Activated T-helper 1 cell treated with anti-CD3 and anti-CD28 coated beads, Interleukin-12 subunit alpha, Interleukin-12 subunit beta, Interleukin-2, Interleukin-4 antibody, amounts not matched to agents 30 ng/mL and 10 ng/mL and 1 ng/mL, durations not matched to agents 14 hours and 24 hours and 36 hours (primary cell): ENCODE measurements around the gene SPACA1. TPM values are rescaled to one million over a fixed set of nuclear protein-coding genes. Genes with fewer than 3 reads are reported as not detected.

ENCODE experiments used
- DNase-seq: peaks from one replicate; pipeline ENCODE4 v3.0.0; 2021; ENCODE audit warnings: low spot score
- H3K27ac Mint-ChIP-seq: one replicate; pipeline ENCODE4 v1.8.0; 2021; ENCODE audit warnings: mild to moderate bottlenecking, mixed read lengths
- H3K27me3 Mint-ChIP-seq: one replicate; pipeline ENCODE4 v1.8.0; 2022; ENCODE audit warnings: mild to moderate bottlenecking, moderate library complexity, mixed read lengths; ENCODE audit not compliant: insufficient read depth
- H3K36me3 Mint-ChIP-seq: one replicate; pipeline ENCODE4 v1.8.0; 2021; ENCODE audit warnings: low read depth, mixed read lengths
- H3K4me1 Mint-ChIP-seq: one replicate; pipeline ENCODE4 v1.8.0; 2021; ENCODE audit warnings: low read depth, mixed read lengths
- H3K4me3 Mint-ChIP-seq: one replicate; pipeline ENCODE4 v1.8.0; 2021; ENCODE audit warnings: mild to moderate bottlenecking, moderate library complexity, mixed read lengths
- H3K9me3 Mint-ChIP-seq: one replicate; pipeline ENCODE4 v1.8.0; 2021; ENCODE audit warnings: mixed read lengths
- intact Hi-C: fragments of 100-400 bp; cut with micrococcal nuclease; formaldehyde crosslinking; loops from one replicate; pipeline ENCODE4 v1.15.1; 2024
- total RNA-seq: library from RNA; stranded (reverse); gene quantifications from 2 replicates; pipeline ENCODE4 v1.2.3, GENCODE V29; 2022

SPACA1 gene
- total RNA-seq, 1 donor from 2014 or later, result not detected

- intact Hi-C loops, result no loop called here
Measured at GRCh38 chr6:88045521-88046136, 2.0 kb upstream of the SPACA1 start.

GRCh38 chr6:88048578-88048977 lies 937 bp downstream of the SPACA1 start:
- Mint-ChIP-seq H3K36me3 (no peaks in the 10 kb centered on the region), H3K4me1 (no peaks in the 10 kb centered on the region), H3K4me3 (no peak overlapping the region), H3K27me3 (peaks cover 7% of the 10 kb centered on the region), H3K27ac (no peak overlapping the region), H3K9me3 (no peaks in the 10 kb centered on the region)
- no peak for DNase-seq
- intact Hi-C loops, result no loop called here

More at GRCh38 chr6:88045521-88046136, 2.0 kb upstream of the SPACA1 start:
- Mint-ChIP-seq H3K27me3 (peaks cover 5% of the 10 kb centered on the region), H3K27ac (no peak overlapping the region), H3K4me3 (no peak overlapping the region), H3K9me3 (no peaks in the 10 kb centered on the region), H3K36me3 (no peaks in the 10 kb centered on the region), H3K4me1 (no peaks in the 10 kb centered on the region)
- no peak for DNase-seq

GRCh38 chr6:88050140-88050818 lies 2.6 kb downstream of the SPACA1 start:
- Mint-ChIP-seq H3K9me3 (no peaks in the 10 kb centered on the region), H3K4me3 (no peak overlapping the region), H3K27me3 (peaks cover 9% of the 10 kb centered on the region), H3K27ac (no peak overlapping the region), H3K4me1 (no peaks in the 10 kb centered on the region), H3K36me3 (no peaks in the 10 kb centered on the region)
- intact Hi-C loops, result no loop called here
- DNase-seq, result no peak

- Mint-ChIP-seq H3K36me3 (no peaks in the 10 kb centered on the region), H3K4me1 (no peaks in the 10 kb centered on the region), H3K27me3 (peaks cover 2% of the 10 kb centered on the region), H3K4me3 (no peak overlapping the region), H3K9me3 (no peaks in the 10 kb centered on the region), H3K27ac (no peak overlapping the region)
- DNase-seq, result no peak
- intact Hi-C loops, result no loop called here
Measured at GRCh38 chr6:88059191-88059590, 11.6 kb downstream of the SPACA1 start.

GRCh38 chr6:88062376-88062775 lies 14.7 kb downstream of the SPACA1 start:
- H3K36me3 Mint-ChIP-seq, result no peaks in the 10 kb centered on the region
- H3K4me3 Mint-ChIP-seq, result no peak overlapping the region
- intact Hi-C loops, result no loop called here
- no peaks in the 10 kb centered on the region for H3K4me1 Mint-ChIP-seq
- no peak for DNase-seq
- no peaks in the 10 kb centered on the region for H3K9me3 Mint-ChIP-seq
- no peak overlapping the region for H3K27ac Mint-ChIP-seq
- no peaks in the 10 kb centered on the region for H3K27me3 Mint-ChIP-seq

- no peaks in the 10 kb centered on the region for H3K9me3 Mint-ChIP-seq
- no peak overlapping the region for H3K4me3 Mint-ChIP-seq
- H3K4me1 Mint-ChIP-seq, result no peaks in the 10 kb centered on the region
- DNase-seq, result no peak
- H3K27me3 Mint-ChIP-seq, result peaks cover 2% of the 10 kb centered on the region
- no peak overlapping the region for H3K27ac Mint-ChIP-seq
- H3K36me3 Mint-ChIP-seq, result no peaks in the 10 kb centered on the region
- intact Hi-C loops, result no loop called here
Measured at GRCh38 chr6:88072462-88072861, 24.8 kb downstream of the SPACA1 start.

- Mint-ChIP-seq H3K27me3 (peaks cover 2% of the 10 kb centered on the region), H3K27ac (no peak overlapping the region), H3K36me3 (no peaks in the 10 kb centered on the region), H3K4me3 (no peak overlapping the region), H3K4me1 (no peaks in the 10 kb centered on the region), H3K9me3 (no peaks in the 10 kb centered on the region)
- intact Hi-C loops, result no loop called here
- no peak for DNase-seq
Measured at GRCh38 chr6:88074791-88075190, 27.1 kb downstream of the SPACA1 start.

GRCh38 chr6:88077305-88077704 lies 29.7 kb downstream of the SPACA1 start:
- H3K4me3 Mint-ChIP-seq, result no peak overlapping the region
- no peaks in the 10 kb centered on the region for H3K9me3 Mint-ChIP-seq
- H3K27ac Mint-ChIP-seq, result no peak overlapping the region

GRCh38 chr6:88086792-88087191 lies 39.2 kb downstream of the SPACA1 start:
- DNase-seq, result no peak
- Mint-ChIP-seq H3K27ac (no peak overlapping the region), H3K36me3 (no peaks in the 10 kb centered on the region), H3K4me3 (no peak overlapping the region), H3K9me3 (no peaks in the 10 kb centered on the region), H3K4me1 (no peaks in the 10 kb centered on the region), H3K27me3 (peaks cover 6% of the 10 kb centered on the region)
- intact Hi-C loops, result no loop called here

More at GRCh38 chr6:88077305-88077704, 29.7 kb downstream of the SPACA1 start:
- H3K4me1 Mint-ChIP-seq, result no peaks in the 10 kb centered on the region
- DNase-seq, result no peak
- H3K36me3 Mint-ChIP-seq, result no peaks in the 10 kb centered on the region
- no peaks in the 10 kb centered on the region for H3K27me3 Mint-ChIP-seq
- intact Hi-C loops, result no loop called here

GRCh38 chr6:88089708-88090107 lies 42.1 kb downstream of the SPACA1 start:
- intact Hi-C loops, result no loop called here

GRCh38 chr6:88105741-88106340 lies 58.2 kb downstream of the SPACA1 start:
- intact Hi-C loops, result no loop called here
- Mint-ChIP-seq H3K36me3 (no peaks in the 10 kb centered on the region), H3K27ac (no peak overlapping the region), H3K4me3 (no peak overlapping the region), H3K4me1 (no peaks in the 10 kb centered on the region), H3K9me3 (no peaks in the 10 kb centered on the region), H3K27me3 (peaks cover 2% of the 10 kb centered on the region)
- DNase-seq, result no peak

More at GRCh38 chr6:88089708-88090107, 42.1 kb downstream of the SPACA1 start:
- Mint-ChIP-seq H3K9me3 (no peaks in the 10 kb centered on the region), H3K4me1 (no peaks in the 10 kb centered on the region), H3K27ac (no peak overlapping the region), H3K36me3 (no peaks in the 10 kb centered on the region), H3K27me3 (peaks cover 6% of the 10 kb centered on the region), H3K4me3 (no peak overlapping the region)
- no peak for DNase-seq

- Mint-ChIP-seq H3K4me3 (no peak overlapping the region), H3K36me3 (no peaks in the 10 kb centered on the region), H3K27me3 (peaks cover 2% of the 10 kb centered on the region), H3K27ac (no peak overlapping the region), H3K9me3 (no peaks in the 10 kb centered on the region), H3K4me1 (no peaks in the 10 kb centered on the region)
- DNase-seq, result no peak
- intact Hi-C loops, result no loop called here
Measured at GRCh38 chr6:88107241-88107640, 59.6 kb downstream of the SPACA1 start.

- no peaks in the 10 kb centered on the region for H3K4me1 Mint-ChIP-seq
- no peak overlapping the region for H3K27ac Mint-ChIP-seq
- no peaks in the 10 kb centered on the region for H3K36me3 Mint-ChIP-seq
- intact Hi-C loops, result no loop called here
- H3K27me3 Mint-ChIP-seq, result no peaks in the 10 kb centered on the region
- H3K9me3 Mint-ChIP-seq, result no peaks in the 10 kb centered on the region
- no peak for DNase-seq
- no peak overlapping the region for H3K4me3 Mint-ChIP-seq
Measured at GRCh38 chr6:88111991-88112390, 64.3 kb downstream of the SPACA1 start.
